ENCODE measurements around the gene SBF1. TPM values are rescaled to one million over a fixed set of nuclear protein-coding genes. Genes with fewer than 3 reads are reported as not detected.

Gene SBF1
- total and polyA plus RNA-seq, 7 donors: 13.8 to 67.3 (median 23.2) TPM

DNA sequence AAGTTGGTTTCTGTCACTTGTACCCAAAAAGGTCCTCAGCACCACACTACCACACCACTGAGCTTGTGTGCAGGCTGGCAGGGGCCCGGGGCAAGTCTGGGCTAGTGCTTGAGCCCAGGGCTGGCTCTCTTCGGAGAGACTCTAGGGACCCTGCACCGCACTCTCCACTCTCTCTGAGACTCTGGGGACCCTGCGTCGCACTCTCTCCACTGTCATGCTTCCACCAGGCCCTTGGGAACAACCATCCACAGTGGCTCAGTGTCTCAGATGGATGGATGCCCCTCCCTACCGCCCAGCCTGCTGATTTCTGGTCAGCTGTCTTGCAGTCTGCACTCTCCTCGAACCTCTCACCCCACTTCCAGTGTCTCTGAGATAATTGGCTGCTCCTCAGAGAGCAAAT lies 2.0 kb upstream of the SBF1 start:
- no peak for DNase-seq
- no peak overlapping the region for H3K27ac ChIP-seq
- H3K4me1 ChIP-seq: peaks cover 0 to 42% (median 33%) of the 10 kb centered on the region in 4 donors
- no peak for TF ChIP-seq EP300 (IDR thresholded peaks at IDR 0.05)
- TF ChIP-seq CTCF (IDR thresholded peaks at IDR 0.05): no peak
- no peak overlapping the region for H3K4me3 ChIP-seq
- intact Hi-C loops (cut with DNase I): no loop called here
- 75 to 81% methylated on average over 7 of the region's 7 CpGs for WGBS, 2 donors
- no peaks in the 10 kb centered on the region for H3K36me3 ChIP-seq
- peaks cover 19 to 34% (median 24%) of the 10 kb centered on the region in 3 donors for H3K27me3 ChIP-seq
- H3K9me3 ChIP-seq: no peaks in the 10 kb centered on the region

DNA sequence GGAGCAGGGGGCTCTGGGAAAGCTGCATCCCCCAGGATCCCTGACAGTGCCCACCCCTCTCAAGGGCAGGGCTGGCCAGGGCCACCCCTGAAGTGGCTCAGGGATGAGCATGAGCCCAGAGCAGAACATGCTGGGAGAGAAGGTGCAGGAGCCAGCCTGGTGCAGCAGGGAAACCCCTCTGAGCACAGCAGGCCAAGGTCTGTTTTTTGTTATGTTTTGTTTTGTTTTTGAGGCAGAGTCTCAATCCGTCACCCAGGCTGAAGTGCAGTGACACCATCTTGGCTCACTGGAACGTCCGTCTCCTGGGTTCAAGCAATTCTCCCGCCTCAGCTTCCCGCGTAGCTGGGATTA lies 792 bp upstream of the SBF1 start:
- Histone ChIP-seq H3K4me3 (peak overlapping the region in 3 of 4 donors; percentile 87 to 99 (median 93)), H3K4me1 (peaks cover 0 to 44% (median 41%) of the 10 kb centered on the region in 4 donors), H3K9me3 (no peaks in the 10 kb centered on the region), H3K27me3 (peaks cover 6 to 22% (median 12%) of the 10 kb centered on the region in 3 donors), H3K27ac (peak overlapping the region in 3 of 4 donors; percentile 82 to 91 (median 84)), H3K36me3 (no peaks in the 10 kb centered on the region)
- TF ChIP-seq CTCF (IDR thresholded peaks at IDR 0.05) (no peak), POLR2AphosphoS5 (IDR thresholded peaks at IDR 0.05) (no peak), POLR2A (IDR thresholded peaks at IDR 0.05) (no peak), EP300 (IDR thresholded peaks at IDR 0.05) (no peak)
- WGBS, 2 donors: 77 to 87% methylated on average over 6 of the region's 6 CpGs
- no peak for DNase-seq
- intact Hi-C loops (cut with DNase I): loop anchor here (2.0 kb wide), 1 partner anchor 31 kb away; the partner anchor contains the start of gene LMF2

GRCh38 chr22:50473855-50474671 lies 772 bp downstream of the SBF1 start:
- DNase-seq: peak; percentile 65
- TF ChIP-seq POLR2A (IDR thresholded peaks at IDR 0.05): no peak
- TF ChIP-seq EP300 (IDR thresholded peaks at IDR 0.05): no peak
- TF ChIP-seq POLR2AphosphoS5 (IDR thresholded peaks at IDR 0.05): peak in 1 of 4 donors; percentile 28
- no peak for TF ChIP-seq CTCF (IDR thresholded peaks at IDR 0.05)
- Histone ChIP-seq H3K27ac (peak overlapping the region; percentile 82 to 91 (median 87)), H3K4me1 (peaks cover 0 to 60% (median 56%) of the 10 kb centered on the region in 4 donors), H3K9me3 (no peaks in the 10 kb centered on the region), H3K36me3 (no peaks in the 10 kb centered on the region), H3K4me3 (peak overlapping the region; percentile 62 to 99 (median 90)), H3K27me3 (peaks cover 0 to 6% (median 0%) of the 10 kb centered on the region in 3 donors)
- intact Hi-C loops (cut with DNase I): loop anchor here (1.0 to 2.0 kb wide), 2 partner anchors 33 to 51 kb away; partner anchors contain the start of genes LMF2 and SCO2
- 3 to 7% methylated on average over 62 of the region's 62 CpGs for WGBS, 2 donors

GRCh38 chr22:50473088-50473487 lies 1.7 kb downstream of the SBF1 start:
- H3K36me3 ChIP-seq: no peaks in the 10 kb centered on the region
- WGBS, 2 donors: 70 to 74% methylated on average over 6 of the region's 6 CpGs
- H3K27me3 ChIP-seq: no peaks in the 10 kb centered on the region
- DNase-seq: no peak
- H3K4me1 ChIP-seq: peaks cover 0 to 61% (median 59%) of the 10 kb centered on the region in 4 donors
- TF ChIP-seq CTCF (IDR thresholded peaks at IDR 0.05) (no peak), EP300 (IDR thresholded peaks at IDR 0.05) (no peak), POLR2A (IDR thresholded peaks at IDR 0.05) (no peak), POLR2AphosphoS5 (IDR thresholded peaks at IDR 0.05) (no peak)
- H3K9me3 ChIP-seq: no peaks in the 10 kb centered on the region
- intact Hi-C loops (cut with DNase I): no loop called here
- no peak overlapping the region for H3K27ac ChIP-seq
- H3K4me3 ChIP-seq: peak overlapping the region in 2 of 4 donors; percentile 87 to 93

Measured in sigmoid colon (tissue), 7 donors.